HS-5 (cell line): ENCODE measurements around the gene PANX2.
A peak's percentile ranks its signal among the peaks of the same experiment; 100 is the strongest.
"Not testable (repeated sequence)": the region's sequence is repeated elsewhere in the genome, so short reads cannot be mapped to it uniquely, and the experiment has no call there.

Source experiments
- DNase-seq: peaks from one replicate; pipeline ENCODE4 v3.0.0-alpha.2; 2012; ENCODE audit warnings: low read depth

PANX2 gene

DNA sequence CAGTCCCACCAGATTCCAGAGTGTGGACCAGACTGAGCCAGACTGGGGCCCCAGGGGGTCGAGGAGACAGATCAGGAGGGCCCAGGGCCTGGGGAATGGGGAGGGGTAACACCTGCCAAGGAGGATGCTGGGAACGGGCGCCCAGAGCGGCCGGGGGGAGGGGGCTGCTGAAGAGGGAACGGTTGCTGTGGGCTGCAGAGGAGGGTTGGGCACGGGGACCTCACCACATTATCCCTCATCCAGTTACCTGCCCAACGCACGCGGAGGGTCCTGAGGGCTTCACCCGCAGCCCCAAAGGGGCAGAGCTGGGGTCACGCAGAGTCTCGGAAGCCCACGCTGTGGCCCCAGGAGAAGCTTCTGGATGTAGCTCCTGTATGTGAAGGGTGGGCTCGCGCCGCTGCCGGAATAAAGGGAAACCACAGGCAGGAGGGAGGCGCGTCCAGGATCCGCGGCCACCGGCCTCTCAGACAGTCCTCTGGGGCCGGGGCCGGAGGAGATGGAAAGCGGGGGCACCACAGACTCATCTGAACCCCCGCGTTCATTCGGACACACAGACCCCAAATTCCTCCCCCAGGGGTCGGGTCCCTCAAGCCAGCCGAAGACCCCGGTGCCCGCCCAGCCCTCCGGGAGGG is 29.4 kb downstream of the PANX2 start:
- DNase-seq, result no peak

- DNase-seq, result peak; percentile 51
These were observed 30.1 kb downstream of the PANX2 start, which contains the start of gene SELENOO for GRCh38 chr22:50200461-50201190. TSS of gene SELENOO (plus strand) at chr22:50201011. CDS start at chr22:50201037, 26 bp downstream.

GRCh38 chr22:50201191-50202129 is 30.9 kb downstream of the PANX2 start:
- DNase-seq, result no peak

DNA sequence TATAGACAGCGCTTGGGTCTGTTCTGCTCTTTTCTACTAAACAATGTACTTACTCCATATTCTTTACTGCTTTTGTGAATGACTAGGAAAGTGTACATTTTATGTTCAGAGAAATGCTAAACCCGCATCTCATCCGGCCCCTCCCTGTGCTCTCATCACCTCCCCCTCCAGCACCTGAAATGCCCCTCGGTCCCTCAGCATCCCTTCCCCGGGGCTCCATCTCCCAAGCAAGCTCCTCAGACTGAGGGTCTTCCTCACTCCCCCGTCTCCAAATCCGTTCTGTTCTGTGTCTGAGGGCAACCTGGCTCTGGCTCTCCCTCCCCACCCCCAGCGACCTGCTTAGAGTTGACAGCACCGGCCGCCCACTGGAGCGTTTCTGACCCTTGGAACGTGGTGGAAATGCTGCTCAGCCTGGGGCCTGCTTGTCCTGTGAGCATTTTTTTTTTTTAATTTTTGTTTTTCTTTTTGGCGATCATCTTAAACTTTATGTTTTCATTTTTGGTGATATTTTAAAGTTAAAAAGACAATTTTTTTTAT is 31.7 kb downstream of the PANX2 start:
- DNase-seq, result no peak

- DNase-seq, result no peak
These were observed 32.8 kb downstream of the PANX2 start for GRCh38 chr22:50203288-50203687.

GRCh38 chr22:50204571-50204970 is 34.0 kb downstream of the PANX2 start:
- no peak for DNase-seq

GRCh38 chr22:50204998-50205397 is 34.5 kb downstream of the PANX2 start:
- DNase-seq, result not testable (repeated sequence)

GRCh38 chr22:50205781-50206569 is 35.4 kb downstream of the PANX2 start:
- no peak for DNase-seq

- no peak for DNase-seq
These were observed 36.1 kb downstream of the PANX2 start for GRCh38 chr22:50206599-50206998.

GRCh38 chr22:50207383-50208140 is 37.0 kb downstream of the PANX2 start:
- no peak for DNase-seq

- no peak for DNase-seq
These were observed 38.0 kb downstream of the PANX2 start for GRCh38 chr22:50208430-50208938.

DNA sequence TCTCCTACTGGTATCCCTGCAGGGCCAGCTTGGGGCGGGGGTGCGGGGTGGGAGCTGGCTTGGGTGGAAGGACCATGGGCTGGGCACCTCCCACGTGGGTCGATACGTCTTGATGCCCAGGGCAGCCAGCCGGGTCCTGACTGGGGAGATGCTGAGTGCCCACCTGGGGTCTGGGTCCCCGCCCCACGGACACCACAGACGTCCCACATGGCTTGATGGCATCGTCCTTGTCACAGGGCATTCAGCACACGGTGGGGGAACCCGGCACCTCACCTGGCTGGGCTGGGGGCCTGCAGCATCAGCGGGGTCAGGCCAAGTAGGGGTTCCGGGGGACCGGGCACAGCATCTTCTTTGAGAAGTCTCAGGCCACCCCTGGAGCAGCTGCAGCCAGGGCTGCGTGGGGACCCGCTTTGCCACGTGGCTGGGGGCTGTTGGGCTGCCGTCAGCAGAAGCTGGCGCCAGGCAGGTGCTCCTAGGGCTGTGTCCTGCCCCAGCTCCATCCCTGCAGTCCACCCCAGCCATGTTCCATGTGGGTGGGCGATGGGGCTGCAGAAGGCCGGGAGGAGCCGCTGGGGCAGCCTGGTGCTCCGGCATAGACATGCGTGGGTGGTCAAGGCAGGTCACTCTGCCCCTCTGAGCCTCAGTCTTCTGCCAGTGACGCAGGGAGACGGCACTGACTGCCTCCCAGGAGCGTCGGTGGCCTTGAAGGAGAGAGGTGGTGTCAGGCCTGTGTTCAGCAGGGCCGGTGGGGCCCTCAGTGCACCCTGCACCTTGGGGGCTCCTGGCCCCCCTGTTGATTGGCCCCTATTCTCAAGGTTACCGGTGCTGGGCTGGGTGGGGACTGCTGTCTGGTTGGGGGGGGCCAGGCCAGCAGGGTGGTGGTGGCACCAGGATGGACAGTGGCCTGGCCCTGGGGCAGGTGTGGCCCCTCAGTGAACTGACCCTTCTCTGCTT is 38.7 kb downstream of the PANX2 start:
- DNase-seq, result no peak

DNA sequence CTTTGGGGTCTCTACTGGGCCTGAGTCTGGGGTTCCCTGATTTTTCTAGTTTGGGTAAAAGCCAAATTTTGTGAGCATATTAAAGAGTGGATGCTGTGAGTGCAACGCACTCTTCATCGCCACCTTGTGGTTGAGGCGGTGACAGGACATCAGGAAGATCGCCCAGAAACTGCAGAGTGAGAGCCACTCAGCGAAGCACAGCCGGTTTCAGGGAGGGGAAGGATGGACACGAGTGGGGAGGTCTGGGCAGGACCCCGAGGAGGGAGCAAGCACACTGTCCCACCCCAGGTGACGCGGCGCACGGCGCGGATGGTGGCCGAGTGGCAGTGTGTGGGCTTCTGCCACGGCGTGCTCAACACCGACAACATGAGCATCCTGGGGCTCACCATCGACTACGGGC is 39.4 kb downstream of the PANX2 start:
- DNase-seq, result peak; percentile 19

GRCh38 chr22:50210378-50211139 is 40.0 kb downstream of the PANX2 start:
- no peak for DNase-seq

DNA sequence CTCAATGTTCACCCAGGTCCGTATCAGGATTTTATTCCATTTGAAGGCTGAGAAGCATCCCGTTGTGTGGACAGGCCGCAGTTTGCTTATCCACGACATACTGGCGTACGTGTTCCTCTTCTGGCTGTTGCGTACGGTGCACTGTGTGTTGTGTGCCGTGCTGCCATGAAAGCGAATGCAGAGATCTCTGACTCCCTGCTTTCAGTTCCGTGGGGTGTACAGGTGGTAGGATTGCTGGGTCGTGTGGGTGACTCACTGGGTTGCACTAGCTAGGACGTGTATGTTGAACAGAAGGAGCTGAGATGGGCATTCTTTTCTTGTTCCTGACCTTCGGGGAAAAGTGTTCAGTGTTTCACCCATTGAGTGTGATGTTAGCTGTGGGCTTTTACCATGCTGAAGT is 40.6 kb downstream of the PANX2 start:
- DNase-seq, result no peak

DNA sequence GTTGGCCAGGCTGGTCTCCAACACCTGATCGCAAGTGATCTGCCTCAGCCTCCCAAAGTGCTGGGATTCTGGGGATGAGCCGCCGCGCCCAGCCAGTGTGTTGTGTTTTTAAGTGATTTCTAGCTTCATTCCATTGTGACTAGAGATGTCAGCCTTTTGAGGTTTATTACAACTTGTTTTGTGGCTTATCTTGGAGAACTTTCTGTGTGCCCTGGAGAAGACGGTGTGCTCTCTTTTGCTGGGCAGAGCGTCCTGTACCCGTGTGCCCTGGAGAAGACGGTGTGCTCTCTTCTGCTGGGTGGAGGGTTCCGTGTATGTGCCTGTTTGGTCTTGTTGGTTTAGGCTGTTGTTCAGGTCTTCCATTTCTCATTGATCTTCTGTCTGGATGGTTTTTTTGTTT is 42.7 kb downstream of the PANX2 start:
- no peak for DNase-seq

DNA sequence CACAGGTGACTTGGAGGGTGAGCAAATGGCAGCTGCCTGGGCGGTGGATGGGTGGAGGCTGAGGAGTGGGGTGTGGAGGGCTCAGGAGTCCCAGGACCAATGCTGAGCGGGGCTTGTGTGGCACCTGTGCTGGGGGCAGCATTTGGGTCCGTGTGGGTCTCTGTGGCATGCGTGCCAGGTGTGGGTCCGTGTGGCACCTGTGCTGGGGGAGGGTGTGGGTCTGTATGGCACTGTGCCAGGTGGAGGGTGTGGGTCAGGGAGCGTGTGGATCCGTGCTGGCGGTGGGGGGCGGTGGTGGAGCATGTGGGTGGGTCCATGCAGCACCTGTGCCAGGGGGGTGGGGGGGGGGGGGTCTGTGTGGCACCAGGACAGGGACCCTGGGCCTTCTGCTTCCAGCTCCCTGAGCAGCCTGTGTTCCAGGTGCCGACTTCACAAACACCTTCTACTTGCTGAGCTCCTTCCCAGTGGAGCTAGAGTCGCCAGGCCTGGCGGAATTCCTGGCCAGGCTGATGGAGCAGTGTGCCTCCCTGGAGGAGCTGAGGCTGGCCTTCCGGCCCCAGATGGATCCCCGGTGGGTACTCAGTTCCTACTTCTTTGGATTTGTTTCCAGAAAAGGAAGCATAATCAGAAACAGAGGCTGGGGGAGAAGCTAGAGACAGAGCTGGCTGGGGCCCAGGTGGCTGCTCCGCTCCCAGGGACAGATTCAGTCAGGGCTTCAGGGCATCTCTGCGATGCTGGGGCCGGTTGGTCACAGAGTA is 44.9 kb downstream of the PANX2 start:
- DNase-seq, result no peak
